SHP77 treated with DMSO at 0.1 percent for 48 hours (cell line): ENCODE data around the gene PAX2.

Experiments
- DNase-seq: peaks from one replicate; lab custom pipeline; 2025; lab: John Stamatoyannopoulos, UW

The PAX2 gene

DNA sequence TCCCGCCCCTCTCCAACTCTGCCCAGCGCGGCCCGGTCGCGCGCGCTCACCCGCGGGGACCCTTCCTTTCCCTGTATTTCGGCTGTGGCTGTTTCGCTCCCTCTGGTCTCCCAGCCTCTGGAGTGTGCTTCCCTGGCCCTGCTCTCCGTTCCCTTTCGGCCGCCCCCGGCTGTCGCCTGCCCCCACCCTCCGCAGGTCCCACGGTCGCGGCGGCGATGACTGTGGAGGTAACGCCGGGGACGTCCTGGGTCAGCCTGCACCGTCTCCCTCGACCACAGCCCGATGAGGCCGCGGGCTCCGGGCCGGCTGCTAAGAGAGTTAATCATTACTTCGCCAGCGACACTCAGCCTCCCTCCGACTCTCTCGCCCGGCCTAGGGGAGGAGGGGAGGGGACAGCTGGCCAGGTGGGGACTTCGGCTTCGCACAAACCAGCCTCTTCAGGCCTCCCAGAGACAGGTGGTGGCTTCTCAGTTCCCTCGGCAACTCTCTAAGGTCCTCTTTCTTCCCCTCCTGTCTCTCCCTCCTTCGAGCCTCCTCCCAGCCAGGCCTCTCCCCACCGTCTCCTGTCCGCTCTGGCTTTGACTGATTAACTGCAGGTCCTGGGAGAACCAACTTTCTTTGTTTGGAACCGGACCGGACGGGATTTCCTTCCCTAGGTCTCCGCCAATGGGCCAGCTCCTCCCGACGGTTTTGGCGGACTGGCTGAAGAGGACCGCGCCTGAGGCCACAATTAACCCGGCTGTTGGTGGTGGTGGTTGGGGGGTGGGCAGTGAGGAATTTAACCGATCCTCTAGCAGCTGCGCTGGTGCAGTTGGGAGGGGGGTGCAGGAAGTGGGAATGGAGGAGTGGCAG lies 5.6 kb upstream of the PAX2 start:
- no peak for DNase-seq

DNA sequence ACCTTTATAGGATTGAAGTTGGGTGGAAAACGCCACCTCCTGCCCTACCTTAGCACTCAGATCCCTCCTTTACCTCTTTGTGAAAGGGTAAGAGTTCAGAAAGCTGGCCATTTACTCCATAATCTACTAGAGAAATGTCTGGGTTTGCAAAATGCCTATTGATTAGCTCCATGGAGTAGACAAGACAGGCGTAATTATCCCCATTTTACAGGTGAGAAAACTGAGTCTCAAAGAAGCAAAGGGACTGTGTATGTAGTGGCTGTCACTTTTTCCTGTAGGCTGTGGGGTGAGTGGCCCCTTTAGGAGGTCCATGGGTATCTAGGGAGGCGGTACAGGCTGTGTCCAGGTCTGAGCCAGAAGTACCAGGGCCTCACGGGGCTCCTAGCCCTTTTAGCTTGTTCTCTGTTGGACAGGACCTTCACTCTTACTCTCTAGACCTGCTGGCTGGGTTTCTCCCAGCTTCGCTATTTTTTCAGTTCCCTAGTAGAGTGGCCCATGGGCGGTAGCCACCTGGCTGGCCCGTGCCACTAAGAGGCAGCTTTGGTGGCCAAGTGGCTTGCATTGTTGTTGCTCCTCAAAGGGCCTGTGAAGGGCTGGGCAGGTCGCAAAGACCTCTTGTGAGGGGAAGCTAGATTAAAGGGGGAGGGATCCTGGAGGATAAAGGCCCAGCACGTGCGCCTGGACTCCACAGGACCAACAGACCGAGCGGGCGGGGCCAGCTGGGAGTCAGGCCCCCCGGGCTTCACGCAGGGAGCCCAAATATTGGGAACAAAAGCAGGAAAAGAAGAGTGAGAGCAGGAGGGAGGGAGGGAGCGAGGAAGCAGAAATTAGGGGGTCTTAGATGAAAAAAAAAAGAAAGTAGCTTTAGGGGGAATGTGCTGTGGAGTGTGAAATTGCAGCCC lies 4.7 kb upstream of the PAX2 start:
- DNase-seq: no peak

DNA sequence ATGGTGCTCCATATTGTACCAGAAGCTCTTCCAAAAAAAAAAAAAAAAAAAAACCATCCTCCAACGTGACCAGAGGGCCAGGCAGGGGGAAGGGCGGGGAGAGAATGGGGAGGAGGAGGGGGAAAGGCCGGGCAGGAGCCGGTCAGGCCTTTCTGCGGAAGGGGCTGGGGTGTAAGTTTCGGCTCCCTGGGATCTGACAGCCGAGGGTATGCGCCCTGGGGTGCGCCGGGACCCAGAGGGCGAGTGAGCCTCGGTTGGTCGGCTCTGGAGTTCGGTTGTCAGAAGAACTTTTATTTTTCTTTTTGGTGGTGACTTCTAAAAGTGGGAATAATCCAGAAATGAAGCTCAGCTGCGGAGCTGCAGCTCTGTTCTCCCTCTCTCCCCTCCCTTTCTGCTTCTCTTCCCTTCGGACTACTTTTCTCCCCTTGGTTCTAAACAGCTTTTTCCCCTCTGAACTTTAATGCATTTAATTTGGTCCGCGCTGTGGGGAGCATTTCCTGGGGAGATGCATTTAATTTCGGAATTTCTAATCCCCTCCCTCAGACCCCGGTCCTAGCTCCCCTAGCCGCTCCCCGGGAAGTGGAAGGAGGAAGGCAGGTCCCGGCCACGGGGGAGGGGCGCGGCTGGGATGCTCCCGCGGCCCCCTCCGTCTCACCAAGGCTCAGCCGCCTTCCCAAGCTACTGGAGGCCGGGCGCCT lies 3.9 kb upstream of the PAX2 start:
- DNase-seq: no peak

DNA sequence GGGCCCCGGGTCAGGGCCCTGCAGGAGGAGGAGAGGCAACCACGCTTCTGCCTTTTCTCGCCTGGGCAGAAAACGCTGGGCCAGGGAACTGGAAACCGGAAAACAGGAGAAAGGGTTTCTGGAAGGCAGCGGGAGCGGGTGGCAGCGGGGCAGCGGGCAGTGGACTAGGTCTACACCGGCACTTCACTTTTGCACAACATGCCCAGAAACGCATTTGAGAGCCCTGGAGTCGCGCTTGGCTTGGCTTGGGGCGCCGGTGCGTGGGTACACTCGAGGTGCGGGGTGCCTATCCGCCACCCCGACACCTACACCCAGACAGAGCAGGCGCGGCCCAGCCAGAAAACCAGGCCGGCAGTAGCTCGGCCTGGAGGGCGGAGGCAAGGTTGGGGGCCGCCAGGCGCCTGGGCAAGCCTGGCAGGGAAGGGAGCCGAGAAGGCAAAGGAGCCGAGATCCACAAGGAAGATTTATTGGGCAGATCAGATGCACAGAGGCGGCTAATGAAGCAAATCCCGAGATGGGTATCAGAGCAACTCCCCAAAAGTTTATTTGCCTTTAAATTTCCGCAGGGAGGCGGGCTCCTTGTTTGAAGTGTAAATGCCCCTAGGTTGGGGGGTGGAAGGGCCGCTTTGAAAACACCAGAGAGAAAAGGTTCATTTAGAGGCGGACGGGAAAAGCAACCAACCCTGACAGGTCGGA lies 3.2 kb upstream of the PAX2 start:
- no peak for DNase-seq

DNA sequence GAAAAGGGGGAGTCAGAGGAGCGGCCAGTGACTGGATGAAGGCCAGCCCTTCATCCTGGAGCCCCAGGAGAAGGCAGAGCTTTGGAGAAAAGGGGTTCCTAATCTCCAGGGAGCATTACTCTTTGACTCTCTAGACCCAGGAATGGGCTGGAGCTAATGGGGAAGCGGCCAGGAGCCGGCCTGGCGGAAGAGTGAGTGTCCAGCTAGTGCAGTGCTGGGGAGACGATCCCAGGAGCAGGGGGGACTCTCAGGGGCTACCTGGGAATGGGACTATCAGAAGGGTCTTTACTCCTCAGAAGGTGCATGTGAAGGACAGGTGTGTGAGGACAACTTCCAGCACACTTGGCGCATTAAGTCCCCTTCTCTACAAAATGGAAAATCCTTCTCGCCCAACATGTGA lies 2.4 kb upstream of the PAX2 start:
- DNase-seq: no peak

DNA sequence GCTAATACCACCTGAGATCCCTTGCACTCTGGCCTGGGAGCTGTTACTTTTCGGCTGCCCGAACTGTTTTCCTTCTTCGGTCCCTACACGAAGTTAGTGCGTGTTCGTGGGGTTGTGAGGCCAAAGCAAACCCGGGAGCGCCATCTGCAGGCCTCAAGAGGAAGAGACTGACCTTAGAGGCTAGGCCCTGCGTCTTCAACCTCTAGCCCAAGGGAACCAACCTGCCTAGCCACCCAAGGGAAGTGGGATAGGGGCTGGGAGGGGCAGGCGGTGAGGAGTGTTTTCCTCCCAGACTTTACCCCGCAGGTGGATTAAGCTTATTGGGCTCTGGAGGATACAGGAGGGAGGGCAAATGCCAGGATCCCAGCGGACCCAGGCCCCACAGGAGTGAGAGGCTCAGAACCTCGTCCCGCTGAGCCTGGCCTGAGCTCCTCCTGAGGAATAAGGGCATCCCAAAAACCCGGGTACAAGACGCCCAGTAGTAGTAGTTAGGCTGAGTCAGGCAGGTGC lies 1.7 kb upstream of the PAX2 start:
- DNase-seq: no peak

DNA sequence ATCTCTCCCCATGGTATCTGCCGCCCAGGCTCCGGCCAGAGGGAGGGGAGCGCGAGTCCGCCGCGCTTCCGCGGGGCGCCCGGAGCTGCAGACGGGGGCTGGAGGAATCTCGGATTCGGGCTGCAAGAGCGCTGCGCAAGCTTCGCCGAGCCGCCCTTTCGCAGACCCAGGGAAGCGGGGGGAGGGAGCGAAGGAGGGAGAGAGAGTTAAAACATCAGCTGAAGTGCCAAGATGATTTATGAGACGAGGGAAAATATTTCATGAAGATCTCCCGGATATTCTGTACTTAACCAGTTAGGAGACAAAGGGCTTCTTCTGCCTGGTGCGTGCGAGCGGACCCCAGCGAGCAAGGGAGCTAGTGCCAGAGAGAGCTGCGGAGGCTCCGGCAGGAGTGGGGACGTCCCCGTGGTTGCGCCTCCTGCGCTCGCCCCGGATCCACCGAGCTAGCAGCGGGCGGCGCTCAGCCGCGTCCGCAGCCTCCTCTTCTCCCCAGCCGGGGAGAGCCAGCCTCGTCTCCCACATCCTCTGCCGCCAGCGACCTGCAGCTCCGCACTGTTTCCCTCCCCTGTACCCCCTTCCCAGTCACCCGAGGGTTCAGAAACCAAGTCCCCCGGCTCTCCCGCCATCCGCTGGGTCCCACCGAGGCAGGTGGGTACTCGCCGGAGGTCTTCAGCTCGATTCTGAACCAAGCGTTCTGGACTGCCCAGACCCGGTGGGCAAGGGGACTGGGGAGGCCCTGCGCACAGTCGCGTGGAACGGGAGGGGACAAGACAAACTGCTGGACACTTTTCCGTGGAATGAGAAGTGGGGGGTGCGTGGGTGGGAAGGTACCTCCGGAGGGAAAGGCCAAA lies 1.0 kb upstream of the PAX2 start:
- DNase-seq: no peak

DNA sequence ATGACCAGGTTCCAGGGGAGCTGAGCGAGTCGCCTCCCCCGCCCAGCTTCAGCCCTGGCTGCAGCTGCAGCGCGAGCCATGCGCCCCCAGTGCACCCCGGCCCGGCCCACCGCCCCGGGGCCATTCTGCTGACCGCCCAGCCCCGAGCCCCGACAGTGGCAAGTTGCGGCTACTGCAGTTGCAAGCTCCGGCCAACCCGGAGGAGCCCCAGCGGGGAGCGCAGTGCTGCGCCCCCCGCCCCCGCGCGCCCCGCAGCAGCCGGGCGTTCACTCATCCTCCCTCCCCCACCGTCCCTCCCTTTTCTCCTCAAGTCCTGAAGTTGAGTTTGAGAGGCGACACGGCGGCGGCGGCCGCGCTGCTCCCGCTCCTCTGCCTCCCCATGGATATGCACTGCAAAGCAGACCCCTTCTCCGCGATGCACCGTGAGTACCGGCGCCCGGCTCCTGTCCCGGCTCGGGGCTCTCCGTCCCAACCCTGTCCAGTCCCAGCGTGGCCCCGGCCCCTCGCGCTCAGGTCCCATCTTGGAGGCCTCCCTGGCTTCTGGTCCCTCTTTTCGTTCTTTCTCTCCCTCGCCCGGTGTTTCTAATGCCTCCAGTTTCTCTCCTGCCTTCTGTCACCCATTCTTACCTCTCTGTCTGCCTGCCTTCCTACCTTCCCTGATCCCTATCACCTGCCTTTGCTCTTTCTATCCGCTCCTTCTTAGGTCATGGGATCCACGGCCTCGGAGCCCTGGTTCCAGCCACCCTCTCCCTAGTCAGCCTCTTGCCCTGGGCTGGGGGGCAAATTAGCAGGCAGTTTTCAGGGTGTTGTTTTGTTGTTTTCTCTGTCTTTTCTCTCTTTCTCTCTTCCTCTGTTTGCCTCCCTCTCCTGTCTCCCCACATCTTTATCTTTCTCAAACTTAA lies 751 bp downstream of the PAX2 start:
- DNase-seq: no peak

DNA sequence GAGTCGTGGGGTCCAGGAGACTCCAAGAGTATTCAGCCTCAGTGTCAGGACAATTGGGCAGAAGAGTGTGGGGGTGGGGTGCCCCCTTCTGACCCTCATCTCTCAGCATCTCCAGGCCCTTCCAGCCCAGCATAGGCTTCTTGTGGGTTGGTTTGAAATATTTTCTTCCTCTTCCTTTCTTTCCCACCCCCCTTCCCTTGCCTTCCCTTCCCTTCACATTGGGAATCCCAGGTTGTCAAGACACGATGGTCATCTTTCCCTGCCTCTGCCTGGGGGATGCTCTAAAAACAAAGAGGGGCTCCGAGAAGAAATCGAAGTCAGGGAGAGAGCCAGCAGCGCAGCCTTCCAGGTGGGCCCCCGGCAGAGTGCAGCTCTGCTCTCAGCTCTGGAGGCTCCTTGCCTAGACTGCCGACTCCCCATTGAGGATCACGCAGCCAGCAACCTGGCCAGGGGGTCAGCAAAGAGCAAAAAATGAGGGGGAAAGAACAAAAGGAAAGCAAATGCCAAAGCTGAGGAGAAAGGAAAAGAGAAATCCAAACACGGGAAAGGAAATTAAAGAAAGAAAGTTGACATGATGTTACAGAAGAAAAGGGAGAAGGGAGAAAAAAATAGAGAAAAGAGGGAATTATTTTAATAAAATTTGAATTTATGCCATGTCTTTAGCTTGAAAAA lies 1.5 kb downstream of the PAX2 start:
- DNase-seq: no peak

DNA sequence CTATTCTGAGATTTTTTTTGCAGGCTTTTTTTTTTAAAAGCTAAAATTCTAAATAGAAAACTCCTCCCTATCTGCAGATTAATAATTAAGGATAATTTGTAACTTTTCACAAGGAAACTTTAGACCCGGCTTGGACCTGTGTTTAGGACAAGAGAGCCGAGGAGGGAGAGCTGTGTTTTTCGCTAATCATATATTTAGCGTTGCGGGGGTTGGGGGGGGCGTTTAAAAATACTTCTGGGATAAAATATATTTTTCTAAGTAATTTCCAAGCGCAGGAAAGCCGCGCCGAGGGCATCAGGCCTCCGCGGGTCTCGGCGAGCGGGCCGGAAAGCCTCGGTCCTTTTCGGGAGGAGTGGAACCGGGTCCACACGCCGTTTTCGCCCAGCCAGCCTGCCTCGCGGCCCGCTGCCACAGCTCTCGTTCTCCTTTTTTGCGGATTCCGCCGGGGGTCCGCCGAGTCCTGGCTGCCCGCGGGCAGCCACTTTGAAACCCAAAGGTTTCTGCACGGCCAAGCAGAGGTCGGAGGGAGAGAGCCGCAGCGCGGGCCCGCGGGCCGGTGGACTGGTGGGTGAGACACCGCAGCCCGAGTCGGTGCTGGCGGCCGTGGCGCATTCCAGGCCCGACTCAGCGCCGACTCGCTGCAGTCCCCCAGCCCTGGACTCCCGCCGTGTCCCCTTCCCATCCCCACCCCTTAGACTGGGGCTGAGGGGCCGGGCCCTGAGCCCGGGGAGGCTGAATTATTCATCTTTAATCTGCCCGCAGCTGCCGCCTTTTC lies 2.3 kb downstream of the PAX2 start:
- no peak for DNase-seq

DNA sequence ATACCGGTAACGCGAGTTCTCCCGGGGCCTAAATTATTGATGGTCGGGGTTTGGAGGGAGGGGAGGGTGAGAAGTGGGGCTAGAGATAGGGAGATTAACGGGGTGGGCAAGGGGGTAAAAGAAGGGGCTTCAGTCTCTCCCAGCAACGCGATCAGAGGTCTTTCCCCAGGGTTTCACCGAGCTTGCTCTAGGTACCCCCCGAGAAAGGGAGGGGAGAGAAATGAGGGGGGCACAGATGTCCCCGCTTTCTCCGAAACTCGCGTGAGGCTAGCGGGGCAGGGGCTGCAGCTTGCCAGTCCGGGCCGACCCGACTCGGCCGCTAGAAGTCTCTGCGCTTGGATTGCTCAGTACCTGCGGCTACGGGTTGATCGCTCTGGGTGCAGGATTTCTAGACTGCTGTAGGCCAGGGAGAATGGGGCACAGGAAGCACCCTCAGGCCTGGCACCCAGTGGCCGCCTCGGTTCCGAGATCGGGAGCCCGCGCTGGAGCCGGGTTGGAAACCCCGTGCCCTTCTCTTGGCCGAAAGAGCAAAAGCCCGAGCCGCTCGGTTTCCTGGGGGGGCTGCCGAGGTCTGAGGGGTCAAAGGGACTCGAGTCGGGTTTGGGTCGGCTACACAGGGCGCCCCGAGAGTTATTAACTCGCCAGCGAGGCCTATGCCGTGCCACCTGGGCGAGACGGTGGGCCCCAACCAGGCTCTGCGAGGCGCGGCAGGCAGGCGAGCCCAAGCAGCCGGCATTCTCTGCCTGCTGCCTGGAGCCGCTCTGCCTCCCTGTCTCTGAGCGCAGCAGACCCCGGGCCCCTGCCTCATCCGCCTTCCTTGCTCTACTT lies 3.1 kb downstream of the PAX2 start:
- DNase-seq: no peak

DNA sequence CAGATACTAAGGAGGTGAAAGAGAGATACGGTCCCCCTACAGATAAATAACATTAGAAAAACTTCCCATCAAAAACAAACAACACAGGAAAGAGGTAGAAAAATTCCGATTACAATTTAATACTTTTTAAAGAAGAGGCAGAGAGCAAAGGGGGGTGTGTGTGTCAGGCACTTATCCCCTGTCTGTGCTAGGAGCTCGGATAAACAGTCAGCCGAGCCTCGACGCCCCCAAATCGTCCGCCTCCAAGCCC lies 3.6 kb downstream of the PAX2 start:
- DNase-seq: no peak

DNA sequence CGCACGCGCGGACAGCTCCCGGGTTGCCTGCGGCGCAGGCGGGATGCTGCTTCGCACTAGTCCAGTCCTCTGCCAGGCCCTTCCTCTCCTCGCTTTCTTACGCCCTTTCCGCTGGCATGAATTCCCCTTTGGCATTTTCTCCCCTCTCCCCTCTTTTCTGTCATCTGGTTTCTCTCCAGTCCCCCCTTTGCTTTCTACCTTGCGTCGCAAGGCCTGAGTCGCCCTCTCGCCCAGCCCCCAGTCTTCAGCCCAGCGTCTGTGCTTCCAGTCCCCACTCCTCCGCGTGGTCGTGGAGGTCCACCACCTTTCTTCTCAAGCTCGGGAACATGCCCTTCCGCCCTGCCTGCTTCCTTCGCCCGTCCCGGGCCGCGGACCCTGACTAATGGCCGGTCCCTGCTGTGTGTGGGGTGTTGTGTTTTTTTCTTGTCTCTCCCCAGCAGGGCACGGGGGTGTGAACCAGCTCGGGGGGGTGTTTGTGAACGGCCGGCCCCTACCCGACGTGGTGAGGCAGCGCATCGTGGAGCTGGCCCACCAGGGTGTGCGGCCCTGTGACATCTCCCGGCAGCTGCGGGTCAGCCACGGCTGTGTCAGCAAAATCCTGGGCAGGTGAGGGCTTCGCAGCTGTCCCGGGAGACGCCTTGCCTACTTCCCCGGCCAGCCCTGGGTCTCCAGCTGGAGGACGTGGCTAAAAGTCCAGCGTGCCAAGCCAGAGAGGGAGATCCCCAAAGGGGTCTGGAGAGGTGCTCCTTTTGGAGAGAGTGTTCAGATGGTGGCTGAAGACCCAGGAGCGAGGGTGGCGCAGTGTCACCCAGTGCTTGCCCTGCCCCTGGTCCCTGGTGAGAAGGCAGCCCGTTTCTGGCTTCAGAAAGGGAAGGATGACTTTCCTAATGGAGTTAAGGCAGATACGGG lies 4.2 kb downstream of the PAX2 start:
- DNase-seq: no peak

DNA sequence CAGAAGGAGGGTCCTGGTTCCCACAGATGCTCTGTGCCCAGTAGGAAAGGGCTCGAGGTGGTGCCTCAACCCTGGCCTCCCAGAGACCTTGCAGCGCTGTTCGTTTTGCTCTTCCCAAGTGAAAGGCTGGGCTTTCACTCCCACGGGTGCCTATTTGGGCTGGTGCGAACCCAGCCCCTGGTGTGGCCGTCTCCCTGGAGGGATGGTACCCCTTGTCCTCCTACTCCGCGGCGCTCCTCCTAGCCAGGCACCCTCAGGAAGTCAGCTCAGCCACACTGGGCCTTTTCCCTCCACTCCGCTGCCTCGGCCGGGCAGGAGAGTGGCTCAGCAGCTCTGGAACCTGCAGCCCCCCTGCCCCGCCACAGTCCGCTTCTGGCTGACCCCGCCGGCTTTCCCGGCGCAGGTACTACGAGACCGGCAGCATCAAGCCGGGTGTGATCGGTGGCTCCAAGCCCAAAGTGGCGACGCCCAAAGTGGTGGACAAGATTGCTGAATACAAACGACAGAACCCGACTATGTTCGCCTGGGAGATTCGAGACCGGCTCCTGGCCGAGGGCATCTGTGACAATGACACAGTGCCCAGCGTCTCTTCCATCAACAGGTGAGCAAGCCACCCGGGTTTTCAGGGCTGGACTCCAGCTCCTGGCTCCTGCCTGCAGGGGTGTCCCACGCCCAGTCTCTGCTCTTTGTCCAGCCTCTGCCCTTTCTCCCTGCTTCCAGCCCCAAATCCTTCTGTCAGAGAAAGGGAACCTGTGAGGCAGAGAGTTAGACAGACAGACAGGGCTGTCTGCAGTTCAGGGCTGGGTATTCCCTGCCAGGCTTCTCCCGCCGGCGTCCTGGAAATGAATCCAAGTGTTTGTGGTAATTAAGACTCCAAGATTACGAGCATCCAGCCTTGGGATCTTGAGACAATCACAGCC lies 5.2 kb downstream of the PAX2 start:
- no peak for DNase-seq

DNA sequence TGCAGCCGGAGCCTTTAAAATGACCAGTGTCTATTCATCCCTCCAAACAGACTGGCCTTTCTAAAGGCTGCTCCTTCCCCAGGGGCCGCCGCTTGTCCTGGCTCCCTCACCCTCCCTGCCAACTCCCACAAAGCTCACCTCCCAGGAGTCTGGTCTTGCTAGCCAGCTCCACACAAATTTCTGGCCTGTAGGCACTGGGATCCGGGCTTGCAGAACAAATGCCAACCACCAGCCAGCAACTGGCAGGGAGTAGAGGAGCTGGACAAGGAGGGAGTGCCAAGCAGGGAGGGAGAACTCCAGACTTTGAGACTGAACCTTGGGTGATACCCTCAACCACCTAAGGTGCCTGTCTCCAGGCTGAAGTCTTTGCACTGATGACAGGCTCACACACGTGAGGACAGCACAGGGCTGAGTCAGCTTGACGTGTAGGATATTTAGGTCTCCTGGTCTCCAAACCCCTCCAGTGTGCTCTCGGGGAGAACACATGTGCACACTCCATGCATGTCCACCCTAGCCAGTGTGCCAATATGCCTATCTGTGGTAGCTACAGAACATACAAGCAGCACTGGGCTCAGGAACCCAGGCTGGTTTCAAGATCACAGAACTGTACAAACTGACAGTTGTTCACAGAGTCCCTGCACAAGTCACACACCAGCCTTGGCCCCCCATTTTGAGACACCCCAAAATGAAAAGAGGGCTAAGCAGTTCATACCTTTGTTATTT lies 6.0 kb downstream of the PAX2 start:
- no peak for DNase-seq
